ENCODE data around the gene CAMK1D. TPM values are rescaled to one million over a fixed set of nuclear protein-coding genes. Genes with fewer than 3 reads are reported as not detected.

CAMK1D gene
- total RNA-seq, 4 donors from 2014 or later = 0.55 to 2.2 (median 1.5) TPM

DNA sequence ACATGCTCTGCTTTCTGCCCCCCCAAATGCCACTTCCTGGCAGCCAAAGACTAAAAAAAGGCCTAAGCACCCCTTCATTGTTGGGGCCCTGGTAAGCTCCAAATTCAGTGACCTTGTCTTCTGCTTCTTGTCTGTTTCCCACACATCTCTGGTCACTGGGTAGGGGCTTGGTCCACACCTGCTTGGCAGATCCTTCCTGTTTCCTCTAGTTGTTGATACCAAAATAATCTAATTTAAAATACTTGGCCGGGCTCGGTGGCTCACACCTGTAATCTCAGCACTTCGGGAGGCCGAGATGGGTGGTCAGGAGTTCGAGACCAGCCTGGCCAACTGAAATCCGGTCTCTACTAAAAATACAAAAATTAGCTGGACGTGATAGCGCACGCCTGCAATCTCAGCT lies 130.6 kb downstream of the CAMK1D start:
- DNase-seq = no peak
- H3K4me1 ChIP-seq = peaks cover 0 to 6% of the 10 kb centered on the region in 2 donors
- in situ Hi-C loops (cut with MboI; ENCODE audit: low sequenced_read_pairs in 4 of 4) (no loop called here), intact Hi-C loops (cut with DNase I; ENCODE audit: low total_unique reads) (no loop called here)
- H3K27ac ChIP-seq = no peak overlapping the region
- no peaks in the 10 kb centered on the region for H3K9me3 ChIP-seq
- no peak for ATAC-seq
- no peaks in the 10 kb centered on the region for H3K27me3 ChIP-seq
- H3K4me3 ChIP-seq = no peak overlapping the region
- TF ChIP-seq CTCF (IDR thresholded peaks at IDR 0.05 in 4 of 5, conservative IDR thresholded peaks at IDR 0.05 in 1 of 5) (no peak), POLR2A (IDR thresholded peaks at IDR 0.05) (no peak)
- H3K36me3 ChIP-seq = no peaks in the 10 kb centered on the region

DNA sequence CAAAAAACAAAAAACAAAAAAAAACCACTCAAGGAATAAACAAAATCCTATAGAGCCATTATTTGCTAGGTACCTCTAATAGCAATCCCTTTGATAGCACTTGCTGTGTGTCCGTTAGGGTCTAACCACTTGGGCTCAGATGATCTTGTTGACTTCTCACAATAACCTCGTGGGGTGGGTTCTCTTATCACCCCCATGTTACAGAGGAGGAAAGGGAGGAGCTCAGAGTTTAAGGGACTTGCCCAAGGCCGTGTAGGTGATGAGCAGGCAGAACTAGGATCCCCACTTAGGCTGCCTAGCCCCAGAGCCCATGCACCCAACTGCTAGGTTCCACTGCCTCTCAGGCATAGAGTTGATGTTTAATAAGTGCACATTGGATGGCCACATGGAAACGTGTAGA lies 131.1 kb downstream of the CAMK1D start:
- in situ Hi-C loops (cut with MboI; ENCODE audit: low sequenced_read_pairs in 4 of 4) = no loop called here

DNA sequence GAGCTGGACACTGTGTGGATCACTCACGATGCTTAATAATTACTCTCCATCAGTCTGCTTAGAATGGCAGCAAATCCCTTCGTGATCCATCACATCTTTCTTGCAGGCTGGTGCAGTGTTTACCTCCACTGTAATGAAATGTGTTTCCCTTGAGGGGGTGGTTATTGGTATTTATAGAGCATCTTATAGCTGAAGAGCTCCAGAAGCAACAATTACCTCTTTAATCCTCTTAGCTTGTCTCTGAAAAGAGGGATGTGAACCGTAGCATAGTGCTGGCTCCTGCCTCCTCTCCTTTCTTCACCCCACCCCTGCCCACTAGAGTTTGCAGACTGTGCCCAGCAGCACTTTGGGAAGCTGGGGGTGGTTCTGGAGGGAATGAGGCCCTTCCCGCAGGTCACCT lies 132.6 kb downstream of the CAMK1D start:
- in situ Hi-C loops (cut with MboI; ENCODE audit: low sequenced_read_pairs in 4 of 4) = no loop called here
- intact Hi-C loops (cut with DNase I; ENCODE audit: low total_unique reads) = no loop called here
- no peak for TF ChIP-seq CTCF (IDR thresholded peaks at IDR 0.05 in 4 of 5, conservative IDR thresholded peaks at IDR 0.05 in 1 of 5)
- TF ChIP-seq POLR2A (IDR thresholded peaks at IDR 0.05) = no peak
- ATAC-seq = no peak
- Histone ChIP-seq H3K27me3 (no peaks in the 10 kb centered on the region), H3K9me3 (no peaks in the 10 kb centered on the region), H3K36me3 (no peaks in the 10 kb centered on the region), H3K4me3 (no peak overlapping the region), H3K27ac (no peak overlapping the region), H3K4me1 (peaks cover 0 to 6% of the 10 kb centered on the region in 2 donors)
- DNase-seq = no peak

More for the DNA sequence above, 131.1 kb downstream of the CAMK1D start:
- TF ChIP-seq POLR2A (IDR thresholded peaks at IDR 0.05) = no peak
- no peak for TF ChIP-seq CTCF (IDR thresholded peaks at IDR 0.05 in 4 of 5, conservative IDR thresholded peaks at IDR 0.05 in 1 of 5)
- H3K27ac ChIP-seq = no peak overlapping the region
- H3K9me3 ChIP-seq = no peaks in the 10 kb centered on the region
- intact Hi-C loops (cut with DNase I; ENCODE audit: low total_unique reads) = no loop called here
- H3K4me1 ChIP-seq = peaks cover 0 to 6% of the 10 kb centered on the region in 2 donors
- H3K4me3 ChIP-seq = no peak overlapping the region
- DNase-seq (no peak), ATAC-seq (no peak)
- H3K36me3 ChIP-seq = no peaks in the 10 kb centered on the region
- no peaks in the 10 kb centered on the region for H3K27me3 ChIP-seq

DNA sequence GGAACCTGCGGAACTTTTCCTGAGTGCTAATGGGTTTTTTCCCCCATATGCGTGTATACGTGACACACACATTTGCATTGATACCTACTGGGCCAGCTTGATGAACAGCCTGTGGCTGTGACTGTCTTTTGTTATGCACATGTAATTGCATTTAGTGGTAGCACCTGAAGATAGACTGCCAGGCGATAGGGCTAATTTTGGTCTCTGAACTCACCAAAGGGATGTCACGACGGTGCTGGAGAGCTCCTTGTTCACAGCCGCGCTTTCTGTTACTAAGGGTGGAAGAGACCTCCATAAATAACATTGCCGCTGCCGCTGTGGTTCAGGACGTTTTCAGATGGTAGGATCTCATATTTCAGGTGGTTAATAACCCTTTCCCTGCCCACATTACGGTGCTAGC lies 133.2 kb downstream of the CAMK1D start:
- DNase-seq (no peak), ATAC-seq (no peak)
- TF ChIP-seq CTCF (IDR thresholded peaks at IDR 0.05 in 4 of 5, conservative IDR thresholded peaks at IDR 0.05 in 1 of 5) (no peak), POLR2A (IDR thresholded peaks at IDR 0.05) (no peak)
- in situ Hi-C loops (cut with MboI; ENCODE audit: low sequenced_read_pairs in 4 of 4) (no loop called here), intact Hi-C loops (cut with DNase I; ENCODE audit: low total_unique reads) (no loop called here)
- Histone ChIP-seq H3K4me3 (no peak overlapping the region), H3K4me1 (peaks cover 0 to 6% of the 10 kb centered on the region in 2 donors), H3K36me3 (no peaks in the 10 kb centered on the region), H3K27ac (no peak overlapping the region), H3K9me3 (no peaks in the 10 kb centered on the region), H3K27me3 (no peaks in the 10 kb centered on the region)

Measured in gastrocnemius medialis (tissue), 4 donors.